ENCODE data around the gene CEP128.
A peak's percentile ranks its signal among the peaks of the same experiment; 100 is the strongest.

Gene CEP128

DNA sequence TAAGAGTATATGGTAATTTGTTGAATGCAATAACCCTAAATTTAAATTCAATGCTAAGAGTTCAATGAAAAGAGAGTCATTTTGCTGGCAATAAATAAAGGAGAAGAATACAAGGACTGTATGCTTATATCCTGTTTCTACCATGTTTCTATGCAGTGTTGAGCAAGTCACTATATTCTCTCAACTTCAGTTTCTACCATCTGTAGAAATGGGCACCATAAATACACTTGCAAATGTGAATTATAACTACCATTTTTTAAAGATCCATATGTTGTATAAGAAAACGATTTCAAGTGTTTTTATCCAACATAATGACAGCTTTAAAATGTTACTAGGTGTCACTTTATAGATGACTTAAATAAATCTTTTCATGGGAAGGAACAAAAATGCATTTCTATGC lies 170.3 kb downstream of the CEP128 start:
- DNase-seq (ENCODE audit: low read depth) = no peak

DNA sequence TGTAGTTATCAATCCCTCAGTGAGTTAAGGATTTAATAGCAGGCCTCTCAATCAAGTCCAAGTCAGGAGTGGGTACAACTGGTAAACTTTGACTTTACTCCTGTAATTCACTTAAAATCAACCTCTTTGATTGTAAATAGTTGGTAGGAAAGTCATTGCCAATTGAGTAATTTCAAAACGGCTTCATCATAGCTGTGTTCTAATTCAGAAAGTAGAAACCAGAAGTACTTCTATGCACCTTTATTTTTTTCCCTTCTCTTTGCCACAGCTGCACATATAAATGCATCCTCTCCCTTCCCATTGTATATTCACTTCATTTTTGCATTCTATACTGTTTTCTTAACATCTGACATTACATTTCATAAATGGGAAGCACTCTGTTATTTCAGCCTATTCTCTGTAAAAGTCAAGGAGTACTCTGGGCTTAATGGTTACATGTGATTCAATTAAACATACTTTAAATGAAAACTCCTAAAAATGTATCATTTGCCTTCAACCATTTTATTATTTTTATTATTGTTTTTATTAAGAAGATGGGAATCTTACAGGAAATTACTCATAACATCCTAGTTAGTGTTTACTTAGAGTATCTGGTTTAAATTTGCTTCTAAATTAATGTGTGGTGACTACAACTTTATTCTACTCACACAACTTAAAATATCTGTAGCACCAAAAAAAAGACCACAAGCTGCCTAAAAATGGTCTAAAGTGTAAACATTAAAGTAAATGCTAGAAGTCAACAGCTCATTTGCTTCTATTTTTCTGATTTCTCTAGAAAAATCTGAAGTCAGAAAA lies 171.2 kb downstream of the CEP128 start:
- no peak for DNase-seq (ENCODE audit: low read depth)

DNA sequence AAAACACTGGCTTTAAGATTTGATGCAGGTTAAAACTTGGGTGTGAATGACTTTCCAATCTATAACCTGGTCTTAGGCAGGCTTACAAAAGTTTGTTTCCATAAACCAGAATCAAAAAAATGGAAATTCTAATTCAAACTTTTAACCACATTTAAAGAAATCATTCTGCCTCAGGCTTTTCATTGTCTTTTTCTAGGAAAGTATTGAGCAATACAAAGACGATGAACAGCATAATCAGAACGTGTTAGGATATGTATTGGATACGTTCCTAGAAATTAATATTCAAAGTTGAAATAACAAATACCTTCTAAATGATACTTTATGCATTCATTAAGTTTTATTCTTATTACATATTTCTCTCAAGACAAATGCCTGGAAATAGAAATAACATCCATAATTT lies 172.9 kb downstream of the CEP128 start:
- no peak for DNase-seq (ENCODE audit: low read depth)

DNA sequence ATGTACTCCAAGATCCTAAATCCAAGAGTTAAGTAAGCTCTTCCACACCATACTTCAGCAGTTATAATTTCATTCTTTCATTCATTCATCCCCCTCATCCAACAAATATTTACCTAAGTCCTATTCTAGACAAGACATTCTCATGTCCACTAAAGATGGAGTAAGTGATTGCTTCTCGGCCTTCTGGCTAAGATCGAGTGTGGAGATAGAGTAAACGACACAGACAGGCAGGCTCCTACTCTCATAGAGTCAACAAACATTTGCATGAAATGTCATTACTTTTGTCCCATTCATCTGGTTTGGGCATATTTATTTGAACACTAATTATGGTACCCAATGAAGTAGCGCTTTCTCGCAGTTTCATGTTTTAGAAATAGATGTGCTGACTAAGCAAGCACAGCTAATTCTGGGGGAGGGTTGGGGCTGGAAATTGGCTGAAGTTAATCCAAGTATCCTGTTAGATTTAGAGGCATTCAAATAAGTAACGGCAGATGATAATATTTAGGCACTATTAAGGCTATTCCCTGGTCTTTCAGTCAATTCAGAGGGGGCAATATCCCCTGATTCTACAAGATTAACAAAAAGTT lies 176.5 kb downstream of the CEP128 start:
- no peak for DNase-seq (ENCODE audit: low read depth)

DNA sequence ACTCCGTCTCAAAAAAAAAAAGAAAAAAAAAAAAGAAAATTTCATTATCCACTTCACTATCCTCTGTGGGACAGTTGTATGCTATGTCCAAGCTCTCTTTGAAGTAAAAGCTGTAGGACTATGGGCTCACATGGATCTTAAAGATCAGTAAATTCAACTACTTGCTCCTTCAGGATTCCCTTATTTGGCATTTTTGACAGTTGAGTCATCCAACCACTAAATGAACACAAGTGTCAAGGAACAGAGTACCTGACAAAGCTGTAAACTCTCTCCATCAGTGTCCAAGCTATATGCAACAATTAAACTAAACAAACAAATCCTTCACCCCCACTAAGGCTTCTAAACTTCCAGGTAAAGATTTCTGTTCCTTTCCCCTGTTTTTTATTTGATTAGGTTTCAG lies 177.0 kb downstream of the CEP128 start:
- DNase-seq (ENCODE audit: low read depth) = no peak

DNA sequence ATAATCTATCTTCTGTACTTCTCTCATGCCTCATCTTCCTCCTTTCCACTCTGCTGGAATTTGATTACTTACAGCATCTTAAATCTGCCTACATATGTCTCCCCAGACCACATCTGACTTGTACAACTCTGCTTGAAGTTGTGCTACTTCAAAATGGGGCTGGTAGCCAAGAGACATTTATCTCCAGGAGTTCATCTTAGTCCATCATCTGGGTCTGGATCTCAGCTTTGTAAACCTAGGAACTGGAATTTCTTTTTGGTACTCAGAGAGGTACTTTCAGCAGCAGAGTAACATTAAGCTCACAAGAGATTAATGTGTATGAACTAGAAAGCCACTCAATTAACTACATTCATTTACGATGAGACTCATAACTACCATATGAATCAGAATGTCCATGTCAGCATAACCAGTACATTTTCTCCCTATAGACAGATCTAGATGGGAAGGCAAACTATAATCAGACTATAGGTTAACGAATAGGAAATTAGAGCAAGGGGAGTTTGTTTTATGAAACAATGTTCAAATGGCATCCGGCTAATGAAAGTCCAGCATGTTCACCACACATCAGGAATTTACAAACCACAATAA lies 178.8 kb downstream of the CEP128 start:
- no peak for DNase-seq (ENCODE audit: low read depth)

DNA sequence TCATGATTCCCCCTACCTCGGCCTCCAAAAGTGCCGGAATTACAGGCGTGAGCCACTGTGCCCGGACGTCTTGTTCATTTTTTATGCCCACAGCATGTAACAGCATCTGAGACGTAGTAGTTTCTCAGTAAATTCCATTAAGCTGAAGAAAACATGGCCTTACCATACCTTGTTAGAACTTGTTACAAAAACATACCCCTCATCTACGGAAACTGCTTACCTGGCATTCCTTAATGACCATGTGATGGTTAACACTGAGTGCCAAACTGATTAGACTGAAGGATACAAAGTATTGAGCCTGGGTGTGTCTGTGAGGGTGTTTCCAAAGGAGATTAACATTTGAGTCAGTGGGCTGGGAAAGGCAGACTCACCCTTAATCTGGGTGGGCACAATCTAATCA lies 186.8 kb downstream of the CEP128 start:
- DNase-seq (ENCODE audit: low read depth) = no peak

DNA sequence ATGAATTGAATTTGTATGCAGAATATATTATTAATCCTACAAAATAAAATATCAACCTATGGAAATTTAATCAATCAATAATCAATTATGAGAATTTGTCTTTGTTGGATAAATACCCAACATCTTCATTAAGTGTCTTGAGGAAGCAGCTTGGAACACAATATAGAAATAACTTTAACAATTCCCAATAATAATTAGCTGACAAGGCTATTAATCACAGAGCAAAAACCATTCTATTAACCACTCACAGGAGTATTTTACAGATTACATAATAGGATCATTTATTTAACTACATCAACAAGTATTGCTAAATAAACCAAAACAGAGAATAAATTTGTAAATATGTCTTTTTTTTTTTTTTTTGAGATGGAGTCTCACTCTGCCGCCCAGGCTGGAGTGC lies 190.3 kb downstream of the CEP128 start:
- no peak for DNase-seq (ENCODE audit: low read depth)

DNA sequence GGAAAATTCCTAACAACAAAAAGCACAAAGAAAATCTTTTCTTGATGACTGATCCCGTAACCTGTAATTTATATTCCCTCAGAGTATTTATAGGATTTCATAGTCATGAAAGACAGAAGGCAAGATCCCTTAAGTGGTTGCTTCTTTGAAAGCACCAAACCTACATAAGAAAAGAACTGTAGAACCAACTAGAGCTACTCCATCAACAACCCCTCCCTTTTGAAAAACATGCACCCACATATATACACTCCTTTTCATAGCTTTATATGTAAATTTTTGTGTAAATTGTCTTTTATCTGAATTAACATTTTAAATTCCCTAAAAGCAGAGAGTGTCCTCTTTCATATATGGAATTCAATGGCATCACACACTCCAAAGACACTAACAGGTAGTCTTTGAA lies 215.3 kb downstream of the CEP128 start:
- no peak for DNase-seq (ENCODE audit: low read depth)

DNA sequence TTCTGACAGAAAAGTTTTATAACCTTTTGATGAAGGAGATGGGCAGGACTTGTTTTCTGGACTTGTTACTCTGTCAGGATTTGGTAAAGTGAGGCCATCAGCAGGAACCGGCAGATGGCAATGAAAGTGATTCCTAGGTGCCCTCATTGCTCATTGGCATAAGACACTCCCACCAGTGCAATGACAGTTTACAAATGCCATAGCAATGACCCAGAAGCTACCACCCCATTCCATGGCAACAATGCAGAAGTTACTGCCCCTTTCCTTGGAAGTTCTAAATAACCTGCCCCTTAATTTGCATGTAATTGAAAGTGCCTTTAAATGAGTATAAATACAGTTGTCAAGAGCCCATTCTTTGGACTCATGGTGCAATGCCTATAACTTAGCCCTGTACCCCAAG lies 222.6 kb downstream of the CEP128 start:
- DNase-seq (ENCODE audit: low read depth) = no peak

DNA sequence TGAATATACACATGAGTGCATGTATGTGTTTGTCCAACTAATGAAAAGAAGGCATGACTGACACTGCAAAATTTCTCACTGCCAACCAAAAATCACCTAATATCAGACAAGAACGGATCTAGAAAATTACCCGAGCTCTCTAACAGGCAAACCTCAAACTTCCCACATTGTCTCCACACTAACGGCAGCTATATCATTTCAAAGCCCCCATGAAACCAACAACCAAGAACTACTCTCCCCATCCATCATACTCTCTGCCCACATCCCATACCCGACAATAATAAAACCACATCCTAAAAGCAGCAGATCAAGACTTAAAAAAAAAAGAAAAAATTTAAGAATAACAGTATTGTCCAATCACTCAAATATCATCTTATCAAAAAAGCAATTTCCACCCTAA lies 227.1 kb downstream of the CEP128 start:
- no peak for DNase-seq (ENCODE audit: low read depth)

DNA sequence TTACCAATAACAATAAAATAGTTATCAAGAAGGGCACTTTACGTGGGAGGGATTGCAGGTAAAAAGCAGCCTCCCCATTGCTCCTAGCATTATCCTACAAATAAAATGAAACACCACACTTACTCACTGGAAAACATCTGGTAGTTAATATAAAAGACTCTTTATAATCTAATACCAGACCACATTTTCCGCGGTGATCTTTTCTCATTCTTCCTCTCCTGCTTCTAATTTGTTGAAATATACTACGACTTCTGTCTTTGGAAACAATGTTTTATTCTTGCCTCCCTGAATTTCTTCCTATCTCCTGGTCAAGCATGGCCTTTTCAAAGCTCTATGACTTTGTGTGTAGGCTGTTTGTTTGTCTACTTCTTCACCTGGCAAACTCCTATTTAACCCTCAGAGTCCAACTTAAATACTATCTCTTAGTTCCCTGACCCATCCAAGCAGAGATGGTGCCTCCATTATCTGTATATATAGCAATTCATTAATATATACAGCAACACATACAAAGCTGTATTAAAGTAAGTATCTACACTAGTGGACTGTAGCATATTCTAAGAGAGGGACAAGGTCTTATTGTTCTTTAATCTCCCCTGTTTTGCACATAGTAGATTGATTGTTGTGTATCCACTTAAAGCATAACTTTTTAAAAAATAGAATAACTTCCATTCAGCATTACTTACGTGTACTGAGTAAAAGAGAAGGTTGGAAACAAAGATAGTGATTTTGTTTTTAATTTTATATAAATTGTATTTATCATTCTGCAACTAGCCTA lies 228.3 kb downstream of the CEP128 start:
- no peak for DNase-seq (ENCODE audit: low read depth)

DNA sequence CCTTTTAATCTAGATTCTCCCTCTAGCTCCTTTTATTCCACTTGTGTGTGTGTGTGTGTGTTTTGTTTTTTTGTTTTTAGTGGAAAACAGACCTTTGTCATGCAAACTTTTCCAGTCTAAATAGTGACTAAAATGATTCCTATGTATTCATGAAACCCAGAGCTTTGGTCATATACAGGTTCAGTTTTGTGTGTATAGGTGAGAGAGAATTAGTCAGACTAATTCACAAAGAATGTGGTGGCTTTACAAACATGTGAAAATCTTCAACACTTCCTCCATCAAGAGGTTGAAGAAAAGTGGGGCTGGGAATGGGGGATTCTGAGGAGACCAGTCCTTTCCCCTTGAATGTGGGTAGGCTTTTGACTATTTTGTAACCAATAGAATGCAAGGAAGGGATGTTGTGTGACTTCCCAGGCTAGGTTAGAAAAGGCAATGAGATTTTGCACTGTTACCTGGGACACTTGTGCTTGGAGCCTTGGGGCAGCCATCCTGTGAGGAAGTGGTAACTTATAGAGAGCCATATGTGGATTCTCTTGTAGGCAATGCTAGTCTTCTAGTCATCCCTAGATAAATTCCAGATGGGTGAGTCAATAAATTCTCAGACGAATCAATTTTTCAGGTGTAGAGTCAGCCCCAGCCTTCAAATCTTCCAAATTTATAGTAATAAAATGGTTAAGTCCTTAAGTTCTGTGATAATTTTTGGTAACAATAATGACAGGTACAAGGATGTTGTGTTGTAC lies 236.1 kb downstream of the CEP128 start:
- DNase-seq (ENCODE audit: low read depth) = peak; percentile 5

DNA sequence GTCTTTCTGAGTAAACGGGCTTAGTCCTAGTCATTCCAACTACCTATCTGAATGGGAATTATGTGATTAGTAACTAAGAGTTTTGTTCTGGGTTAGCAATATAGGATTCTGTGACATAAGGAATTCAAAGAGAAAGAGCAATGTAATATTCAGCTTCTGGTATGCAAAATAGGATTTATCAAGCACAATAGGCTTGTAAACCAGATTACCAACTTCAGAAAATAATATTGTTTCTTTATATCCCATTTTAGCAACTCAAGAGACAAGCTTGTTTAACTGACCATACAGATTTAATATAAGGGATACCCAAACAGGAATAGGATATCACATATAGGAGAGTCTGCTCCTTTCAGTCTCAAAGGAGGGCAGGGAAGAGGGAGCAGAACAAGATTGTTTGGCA lies 240.9 kb downstream of the CEP128 start:
- no peak for DNase-seq (ENCODE audit: low read depth)

DNA sequence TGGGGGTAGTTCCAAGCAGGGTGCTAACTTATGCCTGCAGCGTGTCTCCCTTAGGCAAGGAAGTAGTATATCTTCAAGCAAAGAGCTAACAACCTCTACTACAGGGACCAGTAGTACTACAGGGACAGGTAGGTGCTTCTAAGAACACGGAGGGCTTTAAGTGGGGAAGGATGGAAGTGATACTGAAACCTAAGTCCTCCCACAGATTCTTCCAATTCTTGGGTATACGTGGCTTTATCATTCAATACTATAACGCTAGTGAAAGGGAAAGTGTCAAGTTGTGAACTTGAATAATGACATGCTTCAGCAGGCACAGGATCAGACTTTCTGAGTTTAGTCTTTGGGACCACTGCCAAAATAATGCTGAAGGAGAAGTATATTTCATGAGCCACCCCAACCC lies 241.7 kb downstream of the CEP128 start:
- DNase-seq (ENCODE audit: low read depth) = no peak

DNA sequence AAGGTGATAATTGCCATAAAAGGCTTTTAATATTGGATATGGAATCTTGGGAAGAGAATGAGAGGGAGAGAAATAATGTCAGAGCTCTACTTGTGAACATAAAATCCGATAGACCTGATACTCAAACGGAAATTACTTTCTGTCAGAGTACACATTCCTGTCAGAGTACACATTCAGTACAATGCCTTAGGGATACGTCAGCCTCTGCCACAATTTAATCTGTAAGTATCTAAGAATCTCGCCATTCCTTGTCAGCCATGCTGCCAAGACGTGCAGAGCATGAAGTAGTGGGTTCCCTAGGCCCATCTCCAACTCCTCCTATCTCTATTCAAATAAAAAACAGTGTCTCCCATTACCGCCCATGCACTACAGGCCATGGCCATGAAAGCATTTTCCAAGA lies 242.6 kb downstream of the CEP128 start:
- DNase-seq (ENCODE audit: low read depth) = no peak

DNA sequence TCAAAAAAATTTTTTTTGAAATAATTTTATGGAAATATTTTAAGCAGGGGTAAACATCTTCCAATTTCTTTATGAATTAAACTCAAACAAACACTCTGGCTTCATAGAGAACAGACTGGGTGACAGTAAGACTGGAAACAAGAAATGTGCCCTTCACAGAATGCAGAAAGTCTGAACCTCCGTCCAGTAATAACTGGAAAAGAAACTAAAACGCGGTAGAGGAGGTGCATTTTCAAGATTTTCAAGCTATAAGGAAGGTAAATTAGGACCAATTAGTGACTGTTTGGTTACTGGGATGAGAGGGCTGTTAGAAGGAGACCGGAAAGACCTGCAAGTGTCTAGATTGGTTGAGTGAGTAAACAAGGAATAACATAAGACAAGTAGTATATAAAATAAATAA lies 245.7 kb downstream of the CEP128 start:
- no peak for DNase-seq (ENCODE audit: low read depth)

DNA sequence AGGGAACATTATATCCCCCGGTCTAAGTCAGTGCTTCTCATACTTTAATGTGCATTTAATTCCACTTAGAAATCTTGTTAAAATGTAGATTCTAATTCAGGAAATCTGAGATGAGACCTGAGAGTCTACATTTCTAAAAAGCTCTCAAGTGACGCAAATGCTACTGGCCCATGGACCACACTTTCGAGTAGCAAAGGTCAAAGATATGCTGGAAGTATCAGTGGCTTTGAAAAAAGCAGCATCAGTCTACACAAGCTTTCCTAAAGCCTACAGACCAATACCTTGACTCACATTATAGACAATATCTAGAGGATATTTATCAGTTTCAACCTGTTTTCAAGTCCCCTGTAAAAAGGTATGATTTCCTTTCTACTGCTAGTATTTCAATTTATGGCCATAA lies 248.6 kb downstream of the CEP128 start:
- DNase-seq (ENCODE audit: low read depth) = no peak

DNA sequence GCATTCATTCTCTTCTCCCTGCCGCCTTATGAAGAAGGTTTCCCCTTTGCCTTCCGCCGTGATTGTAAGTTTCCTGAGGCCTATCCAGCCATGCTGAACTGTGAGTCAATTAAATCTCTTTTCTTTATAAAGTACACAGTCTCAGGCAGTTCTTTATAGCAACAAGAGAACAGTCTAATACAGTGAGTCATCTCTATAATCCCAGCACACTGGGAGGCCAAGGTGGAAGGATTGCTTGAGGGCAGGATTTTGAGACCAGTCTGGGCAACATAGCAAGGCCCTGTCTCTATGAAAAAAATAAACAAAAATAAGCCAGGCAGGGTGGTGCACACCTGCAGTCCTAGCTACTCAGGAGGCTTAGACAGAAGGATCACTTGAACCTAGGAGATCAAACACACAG lies 259.9 kb downstream of the CEP128 start:
- DNase-seq (ENCODE audit: low read depth) = no peak

DNA sequence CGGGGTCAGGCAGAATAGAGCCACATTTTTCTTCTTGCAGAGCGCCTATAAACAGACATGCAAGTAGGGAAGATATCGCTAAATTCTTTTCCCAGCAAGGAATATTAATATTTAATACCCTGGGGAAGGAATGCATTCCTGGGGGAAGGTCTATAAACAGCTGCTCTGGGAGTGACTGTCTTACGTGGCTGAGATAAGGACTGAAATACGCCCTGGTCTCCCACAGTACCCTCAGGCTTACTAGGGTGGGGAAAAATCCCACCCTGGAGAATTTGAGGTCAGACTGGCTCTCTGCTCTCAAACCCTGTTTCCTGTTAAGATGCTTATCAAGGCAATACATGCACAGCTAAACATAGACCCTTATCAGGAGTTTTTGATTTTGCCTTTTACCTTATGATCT lies 262.3 kb downstream of the CEP128 start:
- DNase-seq (ENCODE audit: low read depth) = no peak

DNA sequence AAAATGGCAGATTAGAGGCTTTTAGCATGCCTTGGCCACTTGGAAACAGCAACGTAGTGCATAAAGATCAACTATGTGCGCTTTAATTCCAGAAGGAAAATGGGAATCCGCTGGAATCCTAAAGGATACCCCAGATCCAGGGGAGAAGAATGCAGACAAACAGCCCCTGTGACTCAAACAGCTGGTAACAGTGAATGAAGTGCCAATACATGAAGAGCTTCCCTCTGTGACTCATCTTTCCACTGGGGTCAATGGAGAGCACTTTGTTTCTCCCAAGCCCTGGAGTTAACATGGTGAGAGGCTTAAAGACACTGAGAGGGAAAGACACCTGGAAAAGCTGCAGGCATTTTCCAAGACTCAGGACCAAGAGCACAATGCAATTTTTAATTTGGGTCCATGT lies 263.1 kb downstream of the CEP128 start:
- no peak for DNase-seq (ENCODE audit: low read depth)

DNA sequence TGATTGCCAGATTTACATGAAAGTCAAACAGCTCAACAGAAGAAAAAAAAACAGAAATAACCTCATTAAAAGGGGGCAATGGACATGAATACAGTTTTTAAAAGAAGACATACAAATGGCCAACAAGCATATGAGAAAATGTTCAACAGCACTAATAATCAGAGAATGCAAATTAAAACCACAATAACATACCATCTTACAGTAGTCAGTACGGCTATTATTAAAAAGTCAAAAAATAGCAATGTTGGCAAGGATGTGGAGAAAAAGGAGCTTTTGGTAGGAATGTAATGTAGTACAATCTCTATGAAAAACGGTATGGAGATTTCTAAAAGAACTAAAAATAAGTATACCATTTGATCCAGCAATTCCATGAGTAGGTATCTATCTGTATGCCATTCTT lies 272.1 kb downstream of the CEP128 start:
- no peak for DNase-seq (ENCODE audit: low read depth)
